ENCODE data around the gene ARHGEF10L.
A peak's percentile ranks its signal among the peaks of the same experiment; 100 is the strongest.

ARHGEF10L gene

GRCh38 chr1:17717594-17718535, 178.4 kb downstream of the ARHGEF10L start:
- DNase-seq (ENCODE audit: low read depth), result no peak

- DNase-seq (ENCODE audit: low read depth), result no peak
These were observed 180.4 kb downstream of the ARHGEF10L start for GRCh38 chr1:17719874-17720273.

- DNase-seq (ENCODE audit: low read depth), result no peak
These were observed 181.9 kb downstream of the ARHGEF10L start for GRCh38 chr1:17721444-17721843.

GRCh38 chr1:17723684-17724083, 184.2 kb downstream of the ARHGEF10L start:
- DNase-seq (ENCODE audit: low read depth), result no peak

- DNase-seq (ENCODE audit: low read depth), result no peak
These were observed 184.7 kb downstream of the ARHGEF10L start for GRCh38 chr1:17724150-17724549.

GRCh38 chr1:17725084-17725719, 185.7 kb downstream of the ARHGEF10L start:
- no peak for DNase-seq (ENCODE audit: low read depth)

- DNase-seq (ENCODE audit: low read depth), result no peak
These were observed 186.5 kb downstream of the ARHGEF10L start for GRCh38 chr1:17725811-17726582.

- no peak for DNase-seq (ENCODE audit: low read depth)
These were observed 188.7 kb downstream of the ARHGEF10L start for GRCh38 chr1:17728123-17728712.

GRCh38 chr1:17729248-17729647, 189.8 kb downstream of the ARHGEF10L start:
- DNase-seq (ENCODE audit: low read depth), result no peak

GRCh38 chr1:17729909-17730308, 190.4 kb downstream of the ARHGEF10L start:
- no peak for DNase-seq (ENCODE audit: low read depth)

GRCh38 chr1:17731460-17731859, 192.0 kb downstream of the ARHGEF10L start:
- no peak for DNase-seq (ENCODE audit: low read depth)

- no peak for DNase-seq (ENCODE audit: low read depth)
These were observed 193.0 kb downstream of the ARHGEF10L start for GRCh38 chr1:17732475-17732874.

GRCh38 chr1:17733661-17734060, 194.2 kb downstream of the ARHGEF10L start:
- no peak for DNase-seq (ENCODE audit: low read depth)

GRCh38 chr1:17734609-17735008, 195.1 kb downstream of the ARHGEF10L start:
- no peak for DNase-seq (ENCODE audit: low read depth)

GRCh38 chr1:17735348-17735747, 195.8 kb downstream of the ARHGEF10L start:
- no peak for DNase-seq (ENCODE audit: low read depth)

- no peak for DNase-seq (ENCODE audit: low read depth)
These were observed 196.3 kb downstream of the ARHGEF10L start for GRCh38 chr1:17735793-17736192.

GRCh38 chr1:17736625-17737024, 197.1 kb downstream of the ARHGEF10L start:
- DNase-seq (ENCODE audit: low read depth), result no peak

- DNase-seq (ENCODE audit: low read depth), result no peak
These were observed 199.6 kb downstream of the ARHGEF10L start for GRCh38 chr1:17739050-17739449.

- no peak for DNase-seq (ENCODE audit: low read depth)
These were observed 201.6 kb downstream of the ARHGEF10L start for GRCh38 chr1:17741052-17741451.

GRCh38 chr1:17742583-17742982, 203.1 kb downstream of the ARHGEF10L start:
- DNase-seq (ENCODE audit: low read depth), result peak; percentile 20

GRCh38 chr1:17743008-17743647, 203.6 kb downstream of the ARHGEF10L start:
- no peak for DNase-seq (ENCODE audit: low read depth)

GRCh38 chr1:17743925-17744324, 204.4 kb downstream of the ARHGEF10L start:
- no peak for DNase-seq (ENCODE audit: low read depth)
